Measurements from ENCODE around the gene PAM.

PAM gene

GRCh38 chr5:102927007-102927406 is 171.9 kb downstream of the PAM start:
- Histone ChIP-seq H3K9me2 (replicated peaks; ENCODE audit: insufficient read depth, low read length) (no peaks in the 10 kb centered on the region), H3K27me3 (ENCODE audit: low read length) (no peaks in the 10 kb centered on the region), H3K79me2 (ENCODE audit: insufficient read depth, low read length) (no peaks in the 10 kb centered on the region), H4K20me1 (ENCODE audit: low read depth, low read length) (no peaks in the 10 kb centered on the region), H2AFZ (ENCODE audit: low read depth, low read length, severe bottlenecking) (no peak overlapping the region), H3K4me2 (ENCODE audit: low read depth, low read length, poor library complexity, severe bottlenecking) (no peak overlapping the region), H3F3A (ENCODE audit: insufficient read depth) (no peaks in the 10 kb centered on the region), H3K9ac (ENCODE audit: low read length) (no peak overlapping the region), H3K27ac (ENCODE audit: low read depth, low read length) (no peak overlapping the region), H3K4me3 (ENCODE audit: insufficient read depth, low read length, poor library complexity, severe bottlenecking) (no peak overlapping the region), H3K9me3 (ENCODE audit: insufficient read depth, low read length) (no peaks in the 10 kb centered on the region), H3K36me3 (ENCODE audit: low read length) (no peaks in the 10 kb centered on the region)
- TF ChIP-seq, protein P1, sequence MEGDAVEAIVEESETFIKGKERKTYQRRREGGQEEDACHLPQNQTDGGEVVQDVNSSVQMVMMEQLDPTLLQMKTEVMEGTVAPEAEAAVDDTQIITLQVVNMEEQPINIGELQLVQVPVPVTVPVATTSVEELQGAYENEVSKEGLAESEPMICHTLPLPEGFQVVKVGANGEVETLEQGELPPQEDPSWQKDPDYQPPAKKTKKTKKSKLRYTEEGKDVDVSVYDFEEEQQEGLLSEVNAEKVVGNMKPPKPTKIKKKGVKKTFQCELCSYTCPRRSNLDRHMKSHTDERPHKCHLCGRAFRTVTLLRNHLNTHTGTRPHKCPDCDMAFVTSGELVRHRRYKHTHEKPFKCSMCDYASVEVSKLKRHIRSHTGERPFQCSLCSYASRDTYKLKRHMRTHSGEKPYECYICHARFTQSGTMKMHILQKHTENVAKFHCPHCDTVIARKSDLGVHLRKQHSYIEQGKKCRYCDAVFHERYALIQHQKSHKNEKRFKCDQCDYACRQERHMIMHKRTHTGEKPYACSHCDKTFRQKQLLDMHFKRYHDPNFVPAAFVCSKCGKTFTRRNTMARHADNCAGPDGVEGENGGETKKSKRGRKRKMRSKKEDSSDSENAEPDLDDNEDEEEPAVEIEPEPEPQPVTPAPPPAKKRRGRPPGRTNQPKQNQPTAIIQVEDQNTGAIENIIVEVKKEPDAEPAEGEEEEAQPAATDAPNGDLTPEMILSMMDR (IDR thresholded peaks at IDR 0.05; ENCODE audit: insufficient read depth, low read length, poor library complexity, severe bottlenecking), result no peak
- TF ChIP-seq EZH2phosphoT487 (conservative IDR thresholded peaks at IDR 0.05; ENCODE audit: low read length), result no peak

- TF ChIP-seq, protein P1 (IDR thresholded peaks at IDR 0.05; ENCODE audit: insufficient read depth, low read length, poor library complexity, severe bottlenecking), result no peak
- TF ChIP-seq EZH2phosphoT487 (conservative IDR thresholded peaks at IDR 0.05; ENCODE audit: low read length), result no peak
- no peak overlapping the region for H3K9ac ChIP-seq (ENCODE audit: low read length)
- H3F3A ChIP-seq (ENCODE audit: insufficient read depth), result no peaks in the 10 kb centered on the region
These were observed 175.1 kb downstream of the PAM start for GRCh38 chr5:102930244-102930643.

GRCh38 chr5:102931085-102931725 is 176.1 kb downstream of the PAM start:
- no peak overlapping the region for H3K4me2 ChIP-seq (ENCODE audit: low read depth, low read length, poor library complexity, severe bottlenecking)

More at GRCh38 chr5:102930244-102930643, 175.1 kb downstream of the PAM start:
- H3K4me2 ChIP-seq (ENCODE audit: low read depth, low read length, poor library complexity, severe bottlenecking), result no peak overlapping the region
- H2AFZ ChIP-seq (ENCODE audit: low read depth, low read length, severe bottlenecking), result no peak overlapping the region
- no peaks in the 10 kb centered on the region for H4K20me1 ChIP-seq (ENCODE audit: low read depth, low read length)
- H3K36me3 ChIP-seq (ENCODE audit: low read length), result no peaks in the 10 kb centered on the region
- H3K27me3 ChIP-seq (ENCODE audit: low read length), result no peaks in the 10 kb centered on the region
- H3K79me2 ChIP-seq (ENCODE audit: insufficient read depth, low read length), result no peaks in the 10 kb centered on the region
- no peaks in the 10 kb centered on the region for H3K9me3 ChIP-seq (ENCODE audit: insufficient read depth, low read length)
- no peaks in the 10 kb centered on the region for H3K9me2 ChIP-seq (replicated peaks; ENCODE audit: insufficient read depth, low read length)
- no peak overlapping the region for H3K27ac ChIP-seq (ENCODE audit: low read depth, low read length)
- no peak overlapping the region for H3K4me3 ChIP-seq (ENCODE audit: insufficient read depth, low read length, poor library complexity, severe bottlenecking)

More at GRCh38 chr5:102931085-102931725, 176.1 kb downstream of the PAM start:
- Histone ChIP-seq H3K9me2 (replicated peaks; ENCODE audit: insufficient read depth, low read length) (no peaks in the 10 kb centered on the region), H2AFZ (ENCODE audit: low read depth, low read length, severe bottlenecking) (no peak overlapping the region), H4K20me1 (ENCODE audit: low read depth, low read length) (no peaks in the 10 kb centered on the region), H3K27ac (ENCODE audit: low read depth, low read length) (no peak overlapping the region), H3K9me3 (ENCODE audit: insufficient read depth, low read length) (no peaks in the 10 kb centered on the region), H3K9ac (ENCODE audit: low read length) (no peak overlapping the region), H3K79me2 (ENCODE audit: insufficient read depth, low read length) (no peaks in the 10 kb centered on the region), H3K4me3 (ENCODE audit: insufficient read depth, low read length, poor library complexity, severe bottlenecking) (no peak overlapping the region), H3K36me3 (ENCODE audit: low read length) (no peaks in the 10 kb centered on the region), H3K27me3 (ENCODE audit: low read length) (no peaks in the 10 kb centered on the region), H3F3A (ENCODE audit: insufficient read depth) (no peaks in the 10 kb centered on the region)
- no peak for TF ChIP-seq EZH2phosphoT487 (conservative IDR thresholded peaks at IDR 0.05; ENCODE audit: low read length)
- TF ChIP-seq, protein P1 (IDR thresholded peaks at IDR 0.05; ENCODE audit: insufficient read depth, low read length, poor library complexity, severe bottlenecking), result no peak
